Stimulated activated naive CD8-positive, alpha-beta T cell treated with anti-CD3 and anti-CD28 coated beads, Interleukin-15, Interleukin-2, amounts not matched to agents 100 ng/mL and 50 ng/mL, for 24 hours (primary cell): ENCODE data around the gene GPC6.

Source experiments
- H3K27ac Mint-ChIP-seq: one replicate; pipeline ENCODE4 v1.8.0; 2021; ENCODE audit warnings: mild to moderate bottlenecking, mixed read lengths
- H3K27me3 Mint-ChIP-seq: one replicate; pipeline ENCODE4 v1.8.0; 2021; ENCODE audit warnings: mixed read lengths
- H3K36me3 Mint-ChIP-seq: one replicate; pipeline ENCODE4 v1.8.0; 2021; ENCODE audit warnings: low read depth, mixed read lengths
- H3K4me1 Mint-ChIP-seq: one replicate; pipeline ENCODE4 v1.8.0; 2021; ENCODE audit warnings: low read depth, mixed read lengths
- H3K4me3 Mint-ChIP-seq: one replicate; pipeline ENCODE4 v1.8.0; 2021; ENCODE audit warnings: mild to moderate bottlenecking, mixed read lengths
- H3K9me3 Mint-ChIP-seq: one replicate; pipeline ENCODE4 v1.8.0; 2021; ENCODE audit warnings: mixed read lengths

Gene GPC6

DNA sequence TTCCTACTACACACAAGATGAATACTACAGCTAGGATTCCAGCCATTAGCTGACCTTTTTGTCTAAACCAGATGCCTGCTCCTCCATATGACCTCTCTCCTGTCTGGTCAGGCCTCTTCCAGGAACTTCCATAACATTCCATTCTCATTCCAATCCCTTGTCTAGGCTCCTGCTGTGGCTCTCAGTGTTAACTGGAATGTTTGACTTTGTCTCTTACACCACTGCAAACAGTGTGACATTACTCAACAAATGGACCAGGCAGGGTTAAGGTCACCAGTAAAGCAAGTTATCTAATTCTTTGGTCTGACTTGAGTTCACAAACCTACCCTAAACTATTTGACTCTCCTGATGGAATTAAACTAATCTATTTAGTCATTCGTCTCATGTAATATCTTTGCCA is 2.1 kb upstream of the GPC6 start:
- Mint-ChIP-seq H3K27ac (no peak overlapping the region), H3K36me3 (no peaks in the 10 kb centered on the region), H3K9me3 (peaks cover 9% of the 10 kb centered on the region), H3K4me1 (no peaks in the 10 kb centered on the region), H3K27me3 (peaks cover 43% of the 10 kb centered on the region), H3K4me3 (no peak overlapping the region)

DNA sequence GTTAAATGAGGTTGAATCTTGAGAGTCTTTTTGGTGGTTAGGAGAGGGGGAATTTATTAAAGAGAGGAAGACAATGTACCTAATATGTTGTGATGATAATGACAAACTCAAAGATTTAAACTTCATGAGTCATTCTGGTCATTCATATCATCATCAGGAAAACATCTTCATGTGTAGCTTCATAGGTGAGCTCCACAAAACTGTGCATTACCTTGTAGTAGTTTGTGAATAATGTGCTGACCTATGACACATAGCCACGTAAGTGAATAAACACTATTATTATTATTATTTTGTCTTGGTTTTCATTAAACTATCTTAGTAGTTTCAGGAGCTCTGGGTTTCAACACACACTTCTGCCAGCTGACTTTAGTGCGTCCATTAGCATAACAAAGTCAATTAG is 997 bp upstream of the GPC6 start:
- no peak overlapping the region for H3K4me3 Mint-ChIP-seq
- H3K9me3 Mint-ChIP-seq, result peaks cover 9% of the 10 kb centered on the region
- H3K27me3 Mint-ChIP-seq, result peaks cover 53% of the 10 kb centered on the region
- no peaks in the 10 kb centered on the region for H3K36me3 Mint-ChIP-seq
- no peaks in the 10 kb centered on the region for H3K4me1 Mint-ChIP-seq
- no peak overlapping the region for H3K27ac Mint-ChIP-seq

DNA sequence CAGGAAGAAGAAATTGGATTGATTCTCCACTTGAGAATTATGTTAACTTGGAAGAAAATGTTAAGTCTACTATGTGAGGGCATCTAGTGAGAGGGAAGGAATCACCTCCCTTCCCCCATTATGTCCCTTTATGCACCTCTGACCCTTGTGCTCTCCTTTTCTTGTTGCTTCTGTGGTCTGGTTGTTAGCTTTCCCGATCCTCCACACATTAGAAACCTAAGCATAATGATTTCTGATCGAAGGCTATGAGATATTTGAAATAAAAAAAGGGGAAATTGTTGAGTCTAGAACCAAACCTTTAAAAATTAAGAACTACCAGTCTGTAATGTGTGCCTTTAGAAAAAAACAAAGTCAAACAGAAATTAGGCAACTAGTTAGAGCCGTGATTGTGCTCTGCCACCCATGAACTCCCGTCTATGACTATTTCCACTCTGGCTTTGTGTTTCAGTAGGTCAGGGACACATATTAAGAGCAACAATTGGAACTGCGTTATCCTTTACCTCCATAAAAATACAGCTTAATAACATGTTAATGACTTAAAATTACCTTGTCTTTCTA is 463 bp upstream of the GPC6 start:
- no peaks in the 10 kb centered on the region for H3K36me3 Mint-ChIP-seq
- H3K27ac Mint-ChIP-seq, result no peak overlapping the region
- no peaks in the 10 kb centered on the region for H3K4me1 Mint-ChIP-seq
- peaks cover 9% of the 10 kb centered on the region for H3K9me3 Mint-ChIP-seq
- peaks cover 55% of the 10 kb centered on the region for H3K27me3 Mint-ChIP-seq
- no peak overlapping the region for H3K4me3 Mint-ChIP-seq

DNA sequence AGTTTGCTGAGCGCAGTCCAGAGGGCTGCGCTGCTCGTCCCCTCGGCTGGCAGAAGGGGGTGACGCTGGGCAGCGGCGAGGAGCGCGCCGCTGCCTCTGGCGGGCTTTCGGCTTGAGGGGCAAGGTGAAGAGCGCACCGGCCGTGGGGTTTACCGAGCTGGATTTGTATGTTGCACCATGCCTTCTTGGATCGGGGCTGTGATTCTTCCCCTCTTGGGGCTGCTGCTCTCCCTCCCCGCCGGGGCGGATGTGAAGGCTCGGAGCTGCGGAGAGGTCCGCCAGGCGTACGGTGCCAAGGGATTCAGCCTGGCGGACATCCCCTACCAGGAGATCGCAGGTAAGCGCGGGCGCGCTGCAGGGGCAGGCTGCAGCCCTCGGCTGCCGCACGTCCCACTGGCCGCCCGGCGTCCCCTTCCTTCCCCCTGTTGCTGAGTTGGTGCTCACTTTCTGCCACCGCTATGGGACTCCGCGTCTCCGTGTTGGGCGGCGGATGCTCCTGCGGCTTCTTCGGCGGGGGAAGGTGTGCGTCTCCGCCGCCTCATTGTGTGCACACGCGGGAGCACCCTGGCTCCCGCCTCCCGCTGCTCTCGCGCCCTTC is 772 bp downstream of the GPC6 start:
- no peaks in the 10 kb centered on the region for H3K36me3 Mint-ChIP-seq
- no peaks in the 10 kb centered on the region for H3K4me1 Mint-ChIP-seq

DNA sequence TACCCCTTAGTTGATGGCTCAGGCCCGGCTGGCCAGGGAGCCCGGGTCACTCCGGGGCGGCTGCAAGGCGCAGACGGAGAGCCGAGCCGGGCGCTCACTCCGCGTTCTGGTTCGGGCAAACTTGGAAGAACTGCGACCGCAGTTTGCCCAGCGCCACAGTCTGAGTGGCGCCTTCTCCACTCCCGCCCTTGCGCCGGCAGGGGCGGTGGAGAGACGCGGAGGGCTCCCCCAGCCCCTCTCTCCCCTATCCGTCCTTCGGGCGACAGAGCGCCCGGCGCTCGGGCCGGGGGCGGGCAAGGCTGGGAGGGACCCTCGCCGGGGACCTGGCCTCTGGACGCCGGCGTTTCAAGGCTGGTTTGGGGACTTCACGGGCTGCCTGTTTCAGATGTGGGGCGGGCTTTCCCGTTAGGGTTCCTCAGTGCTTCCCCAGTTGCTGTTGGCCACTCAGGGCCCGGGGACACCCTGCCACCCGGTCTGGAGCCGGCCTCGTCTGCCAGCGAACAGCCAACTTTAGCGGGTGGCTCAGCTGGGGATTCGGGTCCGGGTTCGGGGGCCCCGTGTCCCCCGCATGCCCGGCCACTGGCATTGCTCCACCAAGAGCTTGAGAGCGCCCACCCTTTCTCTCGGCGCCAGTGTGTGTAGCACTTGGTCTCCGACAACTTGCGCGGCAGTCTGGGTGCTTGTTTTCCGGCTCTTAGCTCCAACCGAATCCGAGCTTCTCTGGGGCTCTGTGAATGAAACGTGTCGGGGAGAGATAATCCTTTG is 1.5 kb downstream of the GPC6 start:
- H3K36me3 Mint-ChIP-seq, result no peaks in the 10 kb centered on the region
- H3K9me3 Mint-ChIP-seq, result peaks cover 9% of the 10 kb centered on the region
- no peak overlapping the region for H3K4me3 Mint-ChIP-seq
- H3K27me3 Mint-ChIP-seq, result peaks cover 58% of the 10 kb centered on the region
- no peaks in the 10 kb centered on the region for H3K4me1 Mint-ChIP-seq
- no peak overlapping the region for H3K27ac Mint-ChIP-seq

More for the DNA sequence above, 772 bp downstream of the GPC6 start:
- H3K4me3 Mint-ChIP-seq, result no peak overlapping the region
- H3K27ac Mint-ChIP-seq, result no peak overlapping the region
- H3K9me3 Mint-ChIP-seq, result peaks cover 9% of the 10 kb centered on the region
- H3K27me3 Mint-ChIP-seq, result peaks cover 58% of the 10 kb centered on the region

DNA sequence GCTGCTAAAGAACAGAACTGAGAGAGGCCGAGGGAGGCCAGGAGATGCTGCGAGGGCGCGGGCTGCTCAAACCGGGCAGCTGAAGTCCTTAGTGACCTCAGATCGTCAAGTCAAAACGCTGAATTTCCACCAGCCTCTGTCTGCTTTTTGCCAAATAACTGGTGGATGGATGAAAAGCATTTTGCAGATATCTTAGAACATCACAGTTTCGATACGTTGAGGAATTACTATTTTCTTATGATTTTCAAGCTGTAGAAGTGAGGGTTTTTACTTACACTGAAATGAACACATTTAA is 2.0 kb downstream of the GPC6 start:
- Mint-ChIP-seq H3K4me1 (no peaks in the 10 kb centered on the region), H3K36me3 (no peaks in the 10 kb centered on the region), H3K4me3 (no peak overlapping the region), H3K27me3 (peaks cover 58% of the 10 kb centered on the region), H3K27ac (no peak overlapping the region), H3K9me3 (peaks cover 9% of the 10 kb centered on the region)

DNA sequence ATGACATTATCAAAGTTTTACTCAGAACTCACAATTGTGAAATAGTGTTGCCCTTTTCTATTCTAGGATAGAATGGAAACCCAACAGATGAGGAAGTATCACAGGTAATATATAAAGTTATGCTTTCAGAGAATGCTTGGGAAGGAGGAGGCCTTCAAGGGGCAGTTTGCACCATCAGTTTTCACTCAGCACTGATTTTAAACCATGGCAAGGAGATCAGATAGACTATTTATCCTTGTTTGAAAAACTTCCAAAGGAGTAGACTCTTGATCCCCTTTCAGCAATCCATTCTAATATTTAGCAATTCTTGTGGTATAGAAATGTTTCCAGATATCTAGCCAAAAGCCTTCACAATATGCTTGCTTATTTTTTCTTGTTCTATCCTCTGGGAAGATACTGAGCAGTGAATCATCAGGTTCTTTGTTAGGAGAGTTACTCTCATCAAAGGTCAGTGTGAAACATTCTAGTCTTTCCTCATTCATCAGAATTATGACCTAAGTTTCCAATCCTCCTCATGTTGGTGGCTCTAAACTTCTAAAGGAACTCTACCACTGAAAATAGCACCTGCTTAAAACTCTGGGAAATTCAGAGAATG is 3.8 kb downstream of the GPC6 start:
- no peaks in the 10 kb centered on the region for H3K4me1 Mint-ChIP-seq
- H3K4me3 Mint-ChIP-seq, result no peak overlapping the region
- no peak overlapping the region for H3K27ac Mint-ChIP-seq
- no peaks in the 10 kb centered on the region for H3K36me3 Mint-ChIP-seq
- peaks cover 48% of the 10 kb centered on the region for H3K27me3 Mint-ChIP-seq
- H3K9me3 Mint-ChIP-seq, result peaks cover 5% of the 10 kb centered on the region

DNA sequence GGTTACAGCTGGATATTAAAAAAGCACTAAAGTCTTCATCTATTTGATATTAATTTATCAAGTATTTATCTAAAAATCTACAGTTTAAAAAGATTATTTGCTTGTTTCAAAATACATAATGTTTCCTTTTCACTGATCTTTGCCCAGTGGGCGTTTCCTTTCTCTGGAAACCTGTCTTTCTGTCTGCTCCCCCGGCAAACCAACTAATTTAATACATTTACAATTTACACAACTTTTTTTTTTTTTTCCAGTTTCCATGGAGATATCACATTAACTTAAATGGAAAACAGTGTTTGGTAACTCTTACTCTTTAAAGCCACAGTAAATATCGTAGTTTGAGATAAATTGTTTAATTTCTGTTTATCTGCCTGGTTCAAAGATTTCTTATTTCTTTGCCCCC is 5.3 kb downstream of the GPC6 start:
- Mint-ChIP-seq H3K4me3 (no peak overlapping the region), H3K27me3 (peaks cover 33% of the 10 kb centered on the region), H3K9me3 (peaks cover 4% of the 10 kb centered on the region), H3K27ac (no peak overlapping the region), H3K36me3 (no peaks in the 10 kb centered on the region), H3K4me1 (no peaks in the 10 kb centered on the region)

DNA sequence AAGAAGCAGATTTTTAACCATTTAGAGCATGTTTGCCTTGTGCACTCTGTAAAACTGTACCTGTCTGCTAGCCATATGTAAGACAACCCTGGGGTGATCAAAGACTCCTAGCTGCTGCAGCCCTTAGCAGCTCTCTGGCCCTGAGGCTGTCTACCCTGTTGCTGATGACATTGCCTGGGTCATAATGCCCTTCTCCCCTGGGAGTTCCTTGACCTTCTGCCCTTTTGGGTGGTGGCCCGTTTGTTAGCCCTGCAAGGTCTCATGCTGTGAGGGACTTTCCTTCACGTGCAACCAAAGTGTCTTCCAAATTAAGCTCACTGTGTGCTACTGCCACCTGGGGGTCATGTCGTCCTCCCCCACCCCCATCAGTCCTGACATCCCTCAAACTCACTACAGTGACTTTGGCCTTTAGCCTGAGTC is 7.4 kb downstream of the GPC6 start:
- no peaks in the 10 kb centered on the region for H3K4me1 Mint-ChIP-seq
- no peaks in the 10 kb centered on the region for H3K36me3 Mint-ChIP-seq

DNA sequence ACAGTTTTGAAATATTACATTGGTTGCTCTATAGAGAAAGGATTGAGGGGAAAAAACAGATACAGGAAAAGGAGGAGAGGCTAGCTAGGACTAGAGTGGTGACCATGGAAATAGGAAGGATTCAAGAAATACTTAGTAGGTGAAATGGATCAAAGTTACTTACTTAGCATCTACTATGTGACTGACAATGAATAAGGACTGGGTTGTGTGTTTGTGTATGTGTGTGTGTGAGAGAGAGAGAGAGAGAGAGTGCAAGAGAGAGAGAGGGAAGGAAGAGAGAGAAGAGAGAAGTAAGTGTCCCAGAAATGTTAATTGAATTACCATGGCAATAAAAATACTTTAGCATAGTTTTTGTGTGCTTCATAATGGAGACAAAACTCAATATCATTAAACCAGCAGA is 7.9 kb downstream of the GPC6 start:
- Mint-ChIP-seq H3K27me3 (peaks cover 16% of the 10 kb centered on the region), H3K4me3 (no peak overlapping the region)

More for the DNA sequence above, 7.4 kb downstream of the GPC6 start:
- peaks cover 19% of the 10 kb centered on the region for H3K9me3 Mint-ChIP-seq
- H3K27ac Mint-ChIP-seq, result no peak overlapping the region
- peaks cover 21% of the 10 kb centered on the region for H3K27me3 Mint-ChIP-seq
- H3K4me3 Mint-ChIP-seq, result no peak overlapping the region

DNA sequence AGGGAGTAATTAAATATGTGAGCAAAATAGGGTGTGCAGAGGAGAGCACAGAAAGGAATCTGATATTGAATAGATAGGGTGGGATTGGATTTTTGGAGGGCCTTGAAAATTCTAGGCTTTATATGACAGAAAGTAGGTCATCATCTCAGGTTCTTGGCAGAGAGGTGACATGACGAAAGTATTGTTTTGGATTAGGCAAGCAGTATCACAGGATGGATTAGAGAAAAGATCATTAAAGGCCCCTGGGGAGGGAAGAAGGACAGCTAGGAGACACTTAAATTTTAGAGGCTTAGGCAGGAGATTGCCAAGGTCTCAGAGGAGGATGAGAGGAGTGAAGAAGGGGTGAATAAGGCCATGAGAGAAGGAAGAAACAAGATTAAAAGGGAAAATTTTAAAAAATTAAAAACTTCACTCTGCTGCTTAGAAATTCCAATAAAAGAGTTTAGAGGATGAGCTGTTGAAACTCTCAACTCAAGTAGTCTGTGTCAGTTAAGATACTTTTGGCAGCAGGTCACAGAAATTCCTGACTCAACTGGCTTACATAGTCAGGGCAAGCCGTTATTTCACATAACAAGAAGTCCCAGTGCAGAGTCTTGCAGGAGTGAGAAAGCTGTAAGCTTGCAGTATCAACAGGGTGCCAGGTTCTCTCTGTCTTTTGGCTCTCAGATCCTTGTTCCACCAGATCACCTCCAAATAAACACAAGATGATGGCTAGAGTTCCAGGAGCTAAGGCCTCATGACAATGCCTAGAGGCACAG is 8.8 kb downstream of the GPC6 start:
- Mint-ChIP-seq H3K9me3 (peaks cover 31% of the 10 kb centered on the region), H3K27ac (no peak overlapping the region), H3K4me3 (no peak overlapping the region), H3K36me3 (no peaks in the 10 kb centered on the region), H3K27me3 (peaks cover 6% of the 10 kb centered on the region), H3K4me1 (no peaks in the 10 kb centered on the region)

More for the DNA sequence above, 7.9 kb downstream of the GPC6 start:
- Mint-ChIP-seq H3K9me3 (peaks cover 23% of the 10 kb centered on the region), H3K27ac (no peak overlapping the region), H3K4me1 (no peaks in the 10 kb centered on the region), H3K36me3 (no peaks in the 10 kb centered on the region)

DNA sequence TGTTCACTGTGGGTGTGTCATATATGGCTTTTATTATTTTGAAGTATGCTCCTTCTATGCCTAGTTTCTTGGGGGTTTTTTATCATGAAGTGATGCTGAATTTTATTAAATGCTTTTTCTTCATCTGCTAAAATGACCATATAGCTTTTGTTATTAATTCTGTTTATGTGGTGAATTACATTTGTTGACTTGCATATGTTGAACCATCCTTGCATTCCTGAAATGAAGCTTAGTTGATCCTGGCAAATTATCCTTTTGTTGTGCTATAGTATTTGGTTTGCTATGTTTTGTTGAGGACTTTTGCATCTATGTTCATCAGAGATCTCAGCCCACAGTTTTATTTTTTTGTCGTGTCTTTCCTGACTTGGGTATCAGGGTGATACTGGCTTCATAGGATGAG is 12.1 kb downstream of the GPC6 start:
- H3K9me3 Mint-ChIP-seq, result peaks cover 35% of the 10 kb centered on the region
- no peaks in the 10 kb centered on the region for H3K36me3 Mint-ChIP-seq
- H3K27ac Mint-ChIP-seq, result no peak overlapping the region
- no peak overlapping the region for H3K4me3 Mint-ChIP-seq
- no peaks in the 10 kb centered on the region for H3K4me1 Mint-ChIP-seq
- H3K27me3 Mint-ChIP-seq, result no peaks in the 10 kb centered on the region

DNA sequence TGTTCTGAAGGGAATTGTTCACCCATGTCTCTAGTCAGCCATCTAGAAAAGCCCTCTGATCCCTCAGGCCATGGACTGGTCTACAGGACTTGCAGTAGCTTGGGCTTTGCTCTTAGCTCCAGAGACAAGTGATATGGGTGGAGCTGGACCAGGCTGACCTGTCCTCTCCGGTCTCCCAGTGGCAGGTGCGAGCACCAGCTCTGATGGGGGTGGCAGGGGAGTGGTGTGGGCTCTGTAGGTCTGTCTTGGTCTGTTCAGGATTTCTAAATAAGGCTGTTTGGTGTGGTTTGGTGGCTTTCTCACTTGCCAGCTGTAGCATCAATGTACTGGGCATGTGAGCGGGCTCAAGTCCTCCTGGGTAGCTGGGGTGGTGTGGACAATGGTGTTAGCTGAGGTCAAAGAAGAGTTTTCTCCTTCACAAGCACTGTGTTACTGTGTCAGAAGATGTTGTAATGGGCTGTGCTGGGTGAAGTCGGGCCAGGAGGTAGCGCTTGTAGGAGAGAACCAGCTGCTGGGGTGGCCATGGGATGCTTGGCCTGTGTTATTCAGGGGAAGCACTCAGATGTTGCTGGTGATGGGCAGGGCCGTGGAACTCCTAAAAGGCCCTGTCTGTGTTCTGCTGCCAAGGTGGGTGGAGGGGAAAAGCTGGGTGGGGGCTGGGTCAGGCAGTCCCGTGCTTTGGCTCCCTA is 16.9 kb downstream of the GPC6 start:
- Mint-ChIP-seq H3K27ac (no peak overlapping the region), H3K36me3 (no peaks in the 10 kb centered on the region), H3K4me3 (no peak overlapping the region), H3K9me3 (peaks cover 21% of the 10 kb centered on the region), H3K27me3 (no peaks in the 10 kb centered on the region), H3K4me1 (no peaks in the 10 kb centered on the region)

DNA sequence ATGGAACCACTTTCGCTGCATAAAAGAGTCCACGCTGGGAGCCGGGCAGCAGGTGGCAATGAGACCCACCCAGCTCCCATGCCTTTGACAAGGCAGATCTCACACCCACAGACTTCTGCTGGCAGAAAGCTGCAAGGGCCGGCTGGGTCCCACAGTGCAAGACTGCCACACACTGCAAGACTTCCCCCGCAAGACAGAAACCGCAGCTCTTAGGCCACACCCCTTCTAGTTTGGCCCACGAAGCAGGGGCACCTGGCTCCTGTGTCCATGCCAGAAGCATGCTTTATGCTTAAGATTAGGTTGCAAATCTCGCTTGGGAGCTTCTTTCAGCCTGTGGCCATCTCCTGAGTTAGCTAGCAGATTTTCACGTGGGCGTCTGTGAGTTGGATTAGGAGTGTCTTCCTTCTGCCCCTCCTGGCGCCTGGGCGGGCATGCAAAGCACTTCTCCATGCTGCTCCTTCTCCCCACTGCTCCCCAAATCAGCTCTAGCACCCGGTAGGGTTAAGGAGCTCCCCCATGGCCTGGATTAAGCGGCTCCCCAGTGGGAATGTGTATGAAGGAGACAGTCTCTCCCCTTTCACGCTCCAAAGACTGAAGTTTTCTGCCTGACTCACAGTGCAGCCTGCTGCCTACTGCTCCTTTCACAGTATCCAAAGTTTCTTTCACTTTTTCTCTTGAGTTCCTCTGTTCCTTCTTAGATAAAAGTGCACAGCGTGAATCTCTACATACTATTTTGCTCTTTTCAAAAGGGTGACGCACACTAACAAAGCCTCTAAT is 17.7 kb downstream of the GPC6 start:
- peaks cover 13% of the 10 kb centered on the region for H3K9me3 Mint-ChIP-seq
- H3K27ac Mint-ChIP-seq, result no peak overlapping the region
- no peaks in the 10 kb centered on the region for H3K27me3 Mint-ChIP-seq
- H3K4me1 Mint-ChIP-seq, result no peaks in the 10 kb centered on the region
- H3K36me3 Mint-ChIP-seq, result no peaks in the 10 kb centered on the region
- no peak overlapping the region for H3K4me3 Mint-ChIP-seq
